ENCODE data around the gene MARCHF4. TPM values are rescaled to one million over a fixed set of nuclear protein-coding genes. Genes with fewer than 3 reads are reported as not detected.

MARCHF4 gene
- total RNA-seq, 2 experiments from 2014 or later = not detected

Other genes with a start within 250 kb of the MARCHF4 start
- gene SMARCAL1, start 40.0 kb upstream of the MARCHF4 start, total RNA-seq = 10 to 100 TPM; 25.0 to 28.4 TPM
- gene RPL37A, start 126.4 kb upstream of the MARCHF4 start, total RNA-seq = 1,000 to 10,000 TPM; 3,787 to 3,863 TPM

Measured in activated CD8-positive, alpha-beta memory T cell treated with anti-CD3 and anti-CD28 coated beads for 36 hours (primary cell).